ENCODE data around the gene NDC80. TPM values are rescaled to one million over a fixed set of nuclear protein-coding genes. Genes with fewer than 3 reads are reported as not detected.

Gene NDC80
- total RNA-seq, 6 experiments from 2014 or later = 12.7 to 30.2 (median 25.4) TPM

- H3K9me3 Mint-ChIP-seq = no peaks in the 10 kb centered on the region
- DNase-seq = no peak
- H3K36me3 Mint-ChIP-seq (ENCODE audit: low read depth) = peaks cover 19% of the 10 kb centered on the region
- H3K4me3 Mint-ChIP-seq = no peak overlapping the region
- H3K27ac Mint-ChIP-seq = no peak overlapping the region
- peaks cover 8% of the 10 kb centered on the region for H3K4me1 Mint-ChIP-seq (ENCODE audit: low read depth)
- no peaks in the 10 kb centered on the region for H3K27me3 Mint-ChIP-seq (ENCODE audit: insufficient read depth)
- TF ChIP-seq CTCF (IDR thresholded peaks at IDR 0.05) = no peak
Observed at GRCh38 chr18:2597639-2598038, 26.3 kb downstream of the NDC80 start.

DNA sequence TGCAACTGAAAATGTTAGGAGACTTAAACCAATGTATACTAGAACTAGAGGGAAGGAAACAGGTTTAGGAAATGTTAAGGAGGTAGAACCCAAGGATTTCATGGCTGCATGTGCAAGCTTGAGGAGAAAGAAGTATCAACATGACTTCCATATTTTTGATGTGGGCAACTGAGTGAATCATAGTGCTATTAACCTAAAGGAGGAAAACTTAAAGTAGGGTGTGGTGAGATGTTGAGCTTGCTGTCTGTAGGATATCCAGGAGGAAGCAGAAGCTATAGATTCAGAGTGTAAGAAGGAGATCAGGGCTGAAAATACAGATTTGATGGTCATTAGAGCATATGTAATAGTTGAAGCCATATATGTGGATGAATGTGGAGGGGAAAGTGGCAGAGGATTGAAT lies 31.5 kb downstream of the NDC80 start:
- Mint-ChIP-seq H3K4me1 (ENCODE audit: low read depth) (peaks cover 26% of the 10 kb centered on the region), H3K27me3 (ENCODE audit: insufficient read depth) (no peaks in the 10 kb centered on the region; the same call in 1 of the 2 replicates), H3K27ac (peak overlapping the region; percentile 18; the same call in 1 of the 2 replicates), H3K4me3 (no peak overlapping the region), H3K9me3 (no peaks in the 10 kb centered on the region), H3K36me3 (ENCODE audit: low read depth) (peaks cover 17% of the 10 kb centered on the region; the same call in 1 of the 2 replicates)
- no peak for DNase-seq
- TF ChIP-seq CTCF (IDR thresholded peaks at IDR 0.05) = no peak

- TF ChIP-seq CTCF (IDR thresholded peaks at IDR 0.05) = no peak
- Mint-ChIP-seq H3K27me3 (ENCODE audit: insufficient read depth) (no peaks in the 10 kb centered on the region; the same call in 1 of the 2 replicates), H3K9me3 (no peaks in the 10 kb centered on the region), H3K27ac (peak overlapping the region; percentile 53), H3K4me1 (ENCODE audit: low read depth) (peaks cover 26% of the 10 kb centered on the region), H3K36me3 (ENCODE audit: low read depth) (peaks cover 17% of the 10 kb centered on the region; the same call in 1 of the 2 replicates), H3K4me3 (no peak overlapping the region)
- no peak for DNase-seq
Observed at GRCh38 chr18:2606335-2606734, 35.0 kb downstream of the NDC80 start.

GRCh38 chr18:2609604-2610003 lies 38.2 kb downstream of the NDC80 start:
- no peak for DNase-seq
- no peaks in the 10 kb centered on the region for H3K27me3 Mint-ChIP-seq (ENCODE audit: insufficient read depth)
- H3K4me3 Mint-ChIP-seq = no peak overlapping the region
- no peaks in the 10 kb centered on the region for H3K9me3 Mint-ChIP-seq
- H3K27ac Mint-ChIP-seq = no peak overlapping the region
- peaks cover 23% of the 10 kb centered on the region for H3K4me1 Mint-ChIP-seq (ENCODE audit: low read depth)
- H3K36me3 Mint-ChIP-seq (ENCODE audit: low read depth) = peaks cover 20% of the 10 kb centered on the region
- TF ChIP-seq CTCF (IDR thresholded peaks at IDR 0.05) = no peak

GRCh38 chr18:2610549-2610948 lies 39.2 kb downstream of the NDC80 start:
- Mint-ChIP-seq H3K4me1 (ENCODE audit: low read depth) (peaks cover 13% of the 10 kb centered on the region), H3K27ac (no peak overlapping the region), H3K4me3 (no peak overlapping the region), H3K36me3 (ENCODE audit: low read depth) (peaks cover 25% of the 10 kb centered on the region), H3K27me3 (ENCODE audit: insufficient read depth) (no peaks in the 10 kb centered on the region), H3K9me3 (no peaks in the 10 kb centered on the region)
- no peak for TF ChIP-seq CTCF (IDR thresholded peaks at IDR 0.05)
- DNase-seq = no peak

- Mint-ChIP-seq H3K36me3 (ENCODE audit: low read depth) (peaks cover 25% of the 10 kb centered on the region), H3K4me1 (ENCODE audit: low read depth) (peaks cover 10% of the 10 kb centered on the region), H3K9me3 (no peaks in the 10 kb centered on the region), H3K4me3 (no peak overlapping the region), H3K27me3 (ENCODE audit: insufficient read depth) (no peaks in the 10 kb centered on the region), H3K27ac (no peak overlapping the region)
- no peak for DNase-seq
- no peak for TF ChIP-seq CTCF (IDR thresholded peaks at IDR 0.05)
Observed at GRCh38 chr18:2612996-2613395, 41.6 kb downstream of the NDC80 start.

All from HFFc6 (cell line).